Ishikawa (cell line): Measurements from ENCODE around the gene RCC1.

Source experiments
- EP300 ChIP-seq: IDR thresholded peaks from 2 replicates; pipeline ENCODE4 v1.6.1; 2012; ENCODE audit warnings: borderline replicate concordance
- FOXM1 ChIP-seq: IDR thresholded peaks from 2 replicates; pipeline ENCODE4 v1.6.1; 2012; ENCODE audit warnings: low read depth, borderline replicate concordance
- NFIC ChIP-seq: IDR thresholded peaks from 2 replicates; pipeline ENCODE4 v1.6.1; 2012
- TAF1 ChIP-seq: IDR thresholded peaks from 2 replicates; pipeline ENCODE4 v1.6.1; 2012; ENCODE audit warnings: low read depth, mild to moderate bottlenecking
- YY1 ChIP-seq: IDR thresholded peaks from 2 replicates; pipeline ENCODE4 v1.6.1; 2012; ENCODE audit warnings: low read depth
- ZBTB7A ChIP-seq: IDR thresholded peaks from 2 replicates; pipeline ENCODE4 v1.6.1; 2012; ENCODE audit warnings: low read depth
- TF ChIP-seq, protein P1 (sequence below): IDR thresholded peaks from 2 replicates; pipeline ENCODE4 v1.6.1; 2012; ENCODE audit warnings: low read depth, mild to moderate bottlenecking
- TF ChIP-seq, protein P2 (sequence below): IDR thresholded peaks from 2 replicates; pipeline ENCODE4 v1.6.1; 2012
- TF ChIP-seq, protein P3 (sequence below): IDR thresholded peaks from 2 replicates; pipeline ENCODE4 v1.6.1; 2012

DNA sequence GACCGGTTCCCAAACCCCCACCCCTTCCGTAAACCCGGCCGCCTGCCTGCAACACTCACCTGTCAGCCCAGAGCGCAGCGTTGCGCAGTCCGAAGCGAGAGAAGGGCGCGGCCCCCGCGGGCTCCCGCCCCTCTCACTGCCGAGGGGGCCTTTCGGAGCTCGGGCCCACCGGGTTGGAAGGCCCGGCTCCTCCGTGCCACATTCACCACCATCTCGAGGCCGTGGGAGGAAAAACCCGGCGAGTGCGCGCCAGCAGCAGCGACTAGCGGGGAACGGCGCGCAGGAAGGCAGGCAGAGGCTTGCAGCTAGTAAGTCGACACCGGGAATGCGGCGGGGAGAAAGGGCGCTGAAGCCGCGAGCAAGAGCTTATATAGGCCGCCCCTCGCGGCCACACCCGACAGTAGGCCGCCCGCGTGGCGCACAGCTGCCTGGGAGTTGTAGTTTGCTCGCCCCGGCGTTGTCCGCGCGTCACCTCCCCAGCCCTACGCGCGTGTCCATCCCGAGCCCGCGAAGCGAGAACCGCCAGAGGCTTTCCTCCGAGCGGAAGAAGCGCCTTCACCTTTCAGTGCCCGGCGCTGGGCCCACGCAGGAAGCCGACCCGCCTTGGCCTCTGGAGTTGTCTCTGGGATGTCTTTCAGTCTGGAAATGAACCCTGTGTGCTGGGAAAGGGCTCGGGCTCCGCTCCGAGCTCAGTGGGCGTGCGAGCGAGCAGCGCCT is 75.8 kb downstream of the RCC1 start:
- TF ChIP-seq TAF1 = peak; percentile 100
- no peak for TF ChIP-seq FOXM1
- peak; percentile 42; the same call in 1 of the 2 replicates for TF ChIP-seq EP300
- peak; percentile 68 for TF ChIP-seq YY1
- TF ChIP-seq, protein P1, sequence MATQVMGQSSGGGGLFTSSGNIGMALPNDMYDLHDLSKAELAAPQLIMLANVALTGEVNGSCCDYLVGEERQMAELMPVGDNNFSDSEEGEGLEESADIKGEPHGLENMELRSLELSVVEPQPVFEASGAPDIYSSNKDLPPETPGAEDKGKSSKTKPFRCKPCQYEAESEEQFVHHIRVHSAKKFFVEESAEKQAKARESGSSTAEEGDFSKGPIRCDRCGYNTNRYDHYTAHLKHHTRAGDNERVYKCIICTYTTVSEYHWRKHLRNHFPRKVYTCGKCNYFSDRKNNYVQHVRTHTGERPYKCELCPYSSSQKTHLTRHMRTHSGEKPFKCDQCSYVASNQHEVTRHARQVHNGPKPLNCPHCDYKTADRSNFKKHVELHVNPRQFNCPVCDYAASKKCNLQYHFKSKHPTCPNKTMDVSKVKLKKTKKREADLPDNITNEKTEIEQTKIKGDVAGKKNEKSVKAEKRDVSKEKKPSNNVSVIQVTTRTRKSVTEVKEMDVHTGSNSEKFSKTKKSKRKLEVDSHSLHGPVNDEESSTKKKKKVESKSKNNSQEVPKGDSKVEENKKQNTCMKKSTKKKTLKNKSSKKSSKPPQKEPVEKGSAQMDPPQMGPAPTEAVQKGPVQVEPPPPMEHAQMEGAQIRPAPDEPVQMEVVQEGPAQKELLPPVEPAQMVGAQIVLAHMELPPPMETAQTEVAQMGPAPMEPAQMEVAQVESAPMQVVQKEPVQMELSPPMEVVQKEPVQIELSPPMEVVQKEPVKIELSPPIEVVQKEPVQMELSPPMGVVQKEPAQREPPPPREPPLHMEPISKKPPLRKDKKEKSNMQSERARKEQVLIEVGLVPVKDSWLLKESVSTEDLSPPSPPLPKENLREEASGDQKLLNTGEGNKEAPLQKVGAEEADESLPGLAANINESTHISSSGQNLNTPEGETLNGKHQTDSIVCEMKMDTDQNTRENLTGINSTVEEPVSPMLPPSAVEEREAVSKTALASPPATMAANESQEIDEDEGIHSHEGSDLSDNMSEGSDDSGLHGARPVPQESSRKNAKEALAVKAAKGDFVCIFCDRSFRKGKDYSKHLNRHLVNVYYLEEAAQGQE = 0 out of 2 replicates have a peak, but pooled peaks have one; percentile 37
- TF ChIP-seq, protein P2, sequence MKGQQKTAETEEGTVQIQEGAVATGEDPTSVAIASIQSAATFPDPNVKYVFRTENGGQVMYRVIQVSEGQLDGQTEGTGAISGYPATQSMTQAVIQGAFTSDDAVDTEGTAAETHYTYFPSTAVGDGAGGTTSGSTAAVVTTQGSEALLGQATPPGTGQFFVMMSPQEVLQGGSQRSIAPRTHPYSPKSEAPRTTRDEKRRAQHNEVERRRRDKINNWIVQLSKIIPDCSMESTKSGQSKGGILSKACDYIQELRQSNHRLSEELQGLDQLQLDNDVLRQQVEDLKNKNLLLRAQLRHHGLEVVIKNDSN = peak; percentile 22; the same call in 1 of the 2 replicates
- TF ChIP-seq ZBTB7A = peak; percentile 43; the same call in 1 of the 2 replicates
- TF ChIP-seq, protein P3, sequence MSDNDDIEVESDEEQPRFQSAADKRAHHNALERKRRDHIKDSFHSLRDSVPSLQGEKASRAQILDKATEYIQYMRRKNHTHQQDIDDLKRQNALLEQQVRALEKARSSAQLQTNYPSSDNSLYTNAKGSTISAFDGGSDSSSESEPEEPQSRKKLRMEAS = peak; percentile 89
- TF ChIP-seq NFIC = no peak
